PFSK-1 (cell line): Measurements from ENCODE around the gene MGAT4B.

ENCODE experiments used
- POLR2AphosphoS5 ChIP-seq: IDR thresholded peaks from 2 replicates; pipeline ENCODE4 v1.6.1; 2012; ENCODE audit warnings: low read depth, mild to moderate bottlenecking, control low read depth, low read length, moderate library complexity
- REST ChIP-seq, 2 experiments: IDR thresholded peaks; 2 replicates each; pipeline versions ENCODE4 v1.6.1 to v1.8.0; 2011 to 2012; ENCODE audit warnings: low read depth in 2 of 2, low read length in 2 of 2, control low read depth in 1 of 2, inconsistent platforms in 1 of 2, mild to moderate bottlenecking in 1 of 2, moderate library complexity in 1 of 2; ENCODE audit not compliant: insufficient read depth in 1 of 2
- SIN3A ChIP-seq: IDR thresholded peaks from 2 replicates; pipeline ENCODE4 v1.6.1; 2012; ENCODE audit warnings: mild to moderate bottlenecking, low read length, moderate library complexity, borderline replicate concordance; ENCODE audit not compliant: insufficient read depth
- TAF1 ChIP-seq: IDR thresholded peaks from 2 replicates; pipeline ENCODE4 v1.6.1; 2012; ENCODE audit warnings: low read length, control low read depth, borderline replicate concordance; ENCODE audit not compliant: insufficient read depth

GRCh38 chr5:179817890-179818745 is 11.5 kb upstream of the MGAT4B start:
- TF ChIP-seq REST (IDR thresholded peaks at IDR 0.05; ENCODE audit: insufficient read depth in 1 of 2, low read depth in 2 of 2, low read length in 2 of 2): no peak
- TF ChIP-seq POLR2AphosphoS5: no peak
- no peak for TF ChIP-seq SIN3A
- TF ChIP-seq TAF1: no peak
